ENCODE measurements around the gene DLAT.
A peak's percentile ranks its signal among the peaks of the same experiment; 100 is the strongest.
"Not testable (repeated sequence)": the region's sequence is repeated elsewhere in the genome, so short reads cannot be mapped to it uniquely, and the experiment has no call there.

Gene DLAT

DNA sequence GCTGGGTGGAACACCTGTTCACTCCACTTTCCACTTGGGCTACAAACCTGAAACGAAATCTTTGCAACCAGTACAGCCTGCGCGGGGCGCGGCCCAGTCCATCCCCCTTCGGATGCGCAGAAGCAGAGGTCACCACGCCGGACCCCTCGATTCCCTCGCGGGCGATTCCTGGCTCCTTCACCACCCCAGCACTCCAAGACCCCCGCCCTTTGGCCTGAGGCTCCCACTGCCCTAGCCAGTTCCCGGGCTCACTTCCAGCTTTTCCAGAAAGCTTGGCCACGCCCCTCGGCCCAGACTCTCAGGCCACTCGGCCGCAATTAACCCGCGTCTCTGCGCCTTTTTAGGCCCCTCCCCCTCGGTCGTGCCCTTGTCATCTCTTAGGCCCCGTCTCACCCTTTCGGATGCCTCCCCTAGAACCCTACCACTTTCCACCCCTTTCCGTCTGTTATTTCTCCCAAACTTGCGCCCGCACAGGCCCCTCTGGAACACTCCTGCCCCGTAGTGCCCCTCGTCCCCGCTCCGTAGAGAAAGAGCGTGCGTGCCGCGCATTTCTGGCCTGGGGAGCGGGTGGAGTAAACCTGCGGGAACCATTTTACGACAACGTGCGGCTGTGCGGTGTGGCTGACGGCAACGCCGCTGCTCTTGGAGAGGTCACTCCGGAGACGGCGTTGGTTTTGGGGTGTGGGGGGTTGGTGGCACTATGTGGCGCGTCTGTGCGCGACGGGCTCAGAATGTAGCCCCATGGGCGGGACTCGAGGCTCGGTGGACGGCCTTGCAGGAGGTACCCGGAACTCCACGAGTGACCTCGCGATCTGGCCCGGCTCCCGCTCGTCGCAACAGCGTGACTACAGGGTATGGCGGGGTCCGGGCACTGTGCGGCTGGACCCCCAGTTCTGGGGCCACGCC, at the start of gene DLAT:
Gene DLAT, plus strand, starts transcription at position 636 of the 906 bp plus-strand sequence. Its CDS starts 65 bp downstream, at position 701.
- peak; percentile 73 to 83 (median 79) for DNase-seq (ENCODE audit: low read depth in 2 of 3, low spot score in 1 of 3)

- DNase-seq (ENCODE audit: low read depth in 2 of 3, low spot score in 1 of 3), result no peak
Observed at GRCh38 chr11:111976119-111976766, 49.0 kb upstream of the DLAT start.

GRCh38 chr11:111976767-111977145, 48.5 kb upstream of the DLAT start:
- DNase-seq (ENCODE audit: low read depth in 2 of 3, low spot score in 1 of 3), result no peak

DNA sequence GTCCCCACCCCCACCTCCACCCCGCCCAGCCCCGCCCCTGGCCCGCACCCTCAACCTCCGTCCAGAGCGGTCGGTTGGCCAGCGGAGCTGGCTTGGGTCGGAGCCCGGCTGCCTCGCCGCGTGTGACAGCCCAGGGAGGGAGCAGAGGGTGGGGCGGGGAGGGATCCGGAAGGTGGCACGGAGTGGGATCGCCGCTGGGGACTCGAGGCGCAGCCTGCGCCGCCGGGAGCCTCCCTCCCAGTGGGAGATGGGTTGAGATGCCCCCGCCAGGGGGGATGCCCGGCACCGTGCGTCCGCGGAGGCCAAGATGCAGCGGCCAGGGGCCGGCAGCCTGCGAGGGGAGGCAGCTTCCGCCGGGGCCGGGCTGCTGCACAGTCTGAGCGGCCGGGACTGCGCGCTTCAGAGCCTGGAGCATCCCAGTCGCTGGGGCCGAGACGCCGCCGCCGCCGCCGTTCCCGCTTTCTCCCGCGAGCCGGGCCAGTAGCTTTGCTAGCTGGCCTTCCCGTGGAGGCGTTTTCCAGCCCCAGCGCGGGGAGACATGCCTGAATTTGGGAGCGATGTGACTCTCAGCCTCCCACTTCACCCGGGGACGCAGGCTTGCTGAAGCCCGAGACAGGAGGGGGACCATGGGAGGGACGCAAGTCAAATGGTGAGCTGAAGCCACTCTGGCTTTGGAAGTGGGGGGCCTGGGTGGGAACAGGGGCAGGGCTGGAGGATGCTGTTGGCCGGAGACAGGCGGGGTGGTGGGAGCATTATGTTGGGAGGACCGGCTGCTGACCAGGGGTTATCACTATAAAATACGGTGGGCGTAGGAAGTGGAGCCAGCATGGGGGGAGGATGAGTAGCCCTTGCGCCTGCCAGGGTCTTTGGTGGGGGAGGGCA, 47.8 kb upstream of the DLAT start:
- DNase-seq (ENCODE audit: low read depth in 2 of 3, low spot score in 1 of 3), result no peak

DNA sequence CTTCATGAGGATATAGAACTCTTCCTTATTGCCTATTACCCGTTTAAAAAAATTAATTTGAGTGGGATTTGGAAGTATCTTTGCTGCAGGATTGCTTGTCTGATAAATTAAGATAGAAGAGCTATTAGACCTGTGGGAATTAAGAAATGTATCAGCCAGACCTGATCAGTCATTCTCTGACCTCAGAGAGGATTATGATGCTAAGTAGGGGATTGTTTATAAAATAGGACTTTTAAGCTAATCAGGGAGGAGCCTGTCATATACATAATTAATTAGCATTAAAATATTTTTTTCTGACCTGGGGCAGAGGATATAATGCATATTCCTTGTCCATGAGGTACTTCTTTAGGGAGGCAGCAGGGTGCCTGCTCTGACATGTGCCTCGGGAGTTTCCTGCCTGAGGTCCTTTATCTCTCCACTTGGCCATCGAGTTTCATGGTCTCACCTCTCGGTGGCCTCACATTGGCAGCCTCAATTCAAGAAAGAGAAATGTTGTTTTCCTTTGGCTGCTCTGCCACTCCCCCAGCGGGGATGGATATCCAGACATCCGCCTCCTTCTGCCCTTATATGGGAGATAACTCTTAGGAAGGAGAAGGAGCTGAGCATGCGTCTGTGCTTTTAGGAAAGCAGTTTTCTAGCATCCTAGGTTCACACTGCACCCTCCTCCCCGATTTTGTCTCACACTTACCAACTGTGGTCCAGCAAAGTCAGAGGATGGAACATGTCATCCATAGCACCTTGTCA, 47.0 kb upstream of the DLAT start:
- no peak for DNase-seq (ENCODE audit: low read depth in 2 of 3, low spot score in 1 of 3)

DNA sequence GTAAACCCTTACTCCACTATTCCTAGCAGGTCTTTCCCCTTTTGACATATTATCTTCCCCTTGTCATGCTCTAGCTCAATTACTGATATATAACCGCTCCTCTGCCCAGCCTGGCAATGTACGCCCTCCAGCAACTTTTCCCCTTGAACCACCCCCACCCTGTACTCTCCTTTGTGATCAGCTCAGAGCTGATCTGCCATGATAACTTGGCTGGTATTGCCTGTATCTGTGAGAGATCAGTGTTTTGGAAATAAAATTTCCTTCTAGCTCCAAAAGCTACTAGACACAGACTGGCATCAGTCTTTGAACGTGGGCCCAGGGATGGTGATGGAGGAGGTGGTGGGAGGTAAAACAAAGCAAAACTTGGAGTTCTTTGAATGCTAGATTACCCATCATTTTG, 45.1 kb upstream of the DLAT start:
- DNase-seq (ENCODE audit: low read depth in 2 of 3, low spot score in 1 of 3), result no peak

- DNase-seq (ENCODE audit: low read depth in 2 of 3, low spot score in 1 of 3), result no peak
Observed at GRCh38 chr11:111981270-111981669, 43.9 kb upstream of the DLAT start.

- peak in 2 of 3 donors; percentile 39 to 52 for DNase-seq (ENCODE audit: low read depth in 2 of 3, low spot score in 1 of 3)
Observed at GRCh38 chr11:111982019-111982464, 43.2 kb upstream of the DLAT start.

- no peak for DNase-seq (ENCODE audit: low read depth in 2 of 3, low spot score in 1 of 3)
Observed at GRCh38 chr11:111982541-111983186, 42.5 kb upstream of the DLAT start.

GRCh38 chr11:111983187-111983986, 41.8 kb upstream of the DLAT start:
- no peak for DNase-seq (ENCODE audit: low read depth in 2 of 3, low spot score in 1 of 3)

DNA sequence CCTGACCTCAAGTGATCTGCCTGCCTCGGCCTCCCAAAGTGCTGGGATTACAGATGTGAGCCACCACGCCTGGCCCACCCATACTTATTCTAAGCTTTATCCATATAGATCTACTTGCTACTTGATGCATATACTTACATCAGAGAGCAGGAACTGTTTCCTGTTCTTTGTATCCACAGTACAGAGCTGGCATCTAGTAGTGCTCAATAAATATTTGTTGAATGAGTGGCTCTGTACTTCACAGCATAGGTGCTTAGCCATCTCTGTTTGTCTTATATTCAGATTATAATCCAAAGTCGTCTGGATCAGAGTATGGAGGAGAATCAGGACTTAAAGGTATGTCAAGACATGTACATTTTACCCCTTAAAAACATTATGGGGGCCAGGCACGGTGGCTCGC, 38.6 kb upstream of the DLAT start:
- no peak for DNase-seq (ENCODE audit: low read depth in 2 of 3, low spot score in 1 of 3)

GRCh38 chr11:111990381-111990780, 34.8 kb upstream of the DLAT start:
- DNase-seq (ENCODE audit: low read depth in 2 of 3, low spot score in 1 of 3), result no peak

DNA sequence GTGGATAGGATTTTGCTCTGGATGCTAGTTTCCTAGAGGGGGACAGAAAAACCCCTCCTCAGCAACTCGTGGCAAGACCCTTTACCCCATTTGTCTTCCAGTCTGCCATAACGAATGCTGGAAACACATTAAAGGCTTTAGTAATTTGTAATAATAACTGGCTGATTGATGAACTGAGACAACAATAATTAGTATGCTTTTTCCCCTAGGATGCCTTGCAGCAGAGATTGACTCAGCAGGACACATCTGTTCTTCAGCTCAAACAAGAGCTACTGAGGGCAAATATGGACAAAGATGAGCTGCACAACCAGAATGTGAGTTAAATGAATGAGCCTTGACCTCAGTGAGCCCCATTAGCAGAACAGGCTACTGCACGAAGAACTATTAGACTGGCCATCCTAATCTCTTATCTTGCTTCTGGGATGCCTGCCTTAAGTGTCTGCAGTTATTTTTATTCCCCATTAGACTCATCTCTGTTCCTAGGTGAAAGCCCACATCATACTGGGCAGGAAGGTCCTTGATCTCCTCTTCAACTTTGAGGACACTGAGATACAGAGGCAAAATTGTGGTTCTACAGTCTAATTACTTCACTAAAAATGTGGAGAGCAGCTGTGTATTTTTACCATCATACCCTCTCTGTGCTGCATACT, 32.9 kb upstream of the DLAT start:
- DNase-seq (ENCODE audit: low read depth in 2 of 3, low spot score in 1 of 3), result no peak

GRCh38 chr11:111996129-111996528, 29.1 kb upstream of the DLAT start:
- DNase-seq (ENCODE audit: low read depth in 2 of 3, low spot score in 1 of 3), result no peak

DNA sequence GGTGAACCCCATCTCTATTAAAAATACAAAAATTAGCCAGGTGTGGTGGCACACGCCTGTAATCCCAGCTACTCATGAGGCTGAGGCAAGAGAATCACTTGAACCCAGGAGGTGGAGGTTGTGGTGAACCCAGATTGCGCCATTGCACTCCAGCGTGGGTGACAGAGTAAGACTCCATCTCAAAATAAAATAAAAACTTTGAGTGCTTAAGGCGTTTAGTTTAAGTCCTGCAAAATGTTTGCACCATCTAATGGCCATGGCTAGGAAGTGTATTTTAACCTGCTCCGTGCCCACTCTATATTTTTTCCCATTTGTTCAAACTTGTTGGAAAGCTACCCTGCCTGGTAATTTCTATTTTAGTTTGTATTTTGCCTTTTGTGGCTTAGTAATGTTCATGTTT, 28.5 kb upstream of the DLAT start:
- DNase-seq (ENCODE audit: low read depth in 2 of 3, low spot score in 1 of 3), result not testable (repeated sequence)

- no peak for DNase-seq (ENCODE audit: low read depth in 2 of 3, low spot score in 1 of 3)
Observed at GRCh38 chr11:111999111-111999510, 26.1 kb upstream of the DLAT start.

DNA sequence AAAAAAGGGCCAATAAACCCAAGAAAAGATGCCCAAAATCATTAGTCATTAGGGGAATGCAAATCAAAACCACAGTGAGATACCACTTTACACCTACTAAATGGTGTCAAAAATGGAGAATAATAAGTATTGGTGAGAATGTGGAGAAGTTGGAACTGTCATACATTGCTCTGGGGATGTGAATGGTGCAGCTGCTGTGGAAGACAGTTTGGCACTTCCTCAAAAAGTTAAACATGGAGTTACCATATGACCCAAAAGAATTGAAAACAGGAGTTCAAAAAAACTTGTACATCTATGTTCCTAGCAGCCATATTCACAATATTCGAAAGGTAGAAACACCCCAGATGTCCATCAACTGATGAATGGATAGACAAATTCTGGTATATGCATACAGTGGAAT, 24.5 kb upstream of the DLAT start:
- DNase-seq (ENCODE audit: low read depth in 2 of 3, low spot score in 1 of 3), result no peak

DNA sequence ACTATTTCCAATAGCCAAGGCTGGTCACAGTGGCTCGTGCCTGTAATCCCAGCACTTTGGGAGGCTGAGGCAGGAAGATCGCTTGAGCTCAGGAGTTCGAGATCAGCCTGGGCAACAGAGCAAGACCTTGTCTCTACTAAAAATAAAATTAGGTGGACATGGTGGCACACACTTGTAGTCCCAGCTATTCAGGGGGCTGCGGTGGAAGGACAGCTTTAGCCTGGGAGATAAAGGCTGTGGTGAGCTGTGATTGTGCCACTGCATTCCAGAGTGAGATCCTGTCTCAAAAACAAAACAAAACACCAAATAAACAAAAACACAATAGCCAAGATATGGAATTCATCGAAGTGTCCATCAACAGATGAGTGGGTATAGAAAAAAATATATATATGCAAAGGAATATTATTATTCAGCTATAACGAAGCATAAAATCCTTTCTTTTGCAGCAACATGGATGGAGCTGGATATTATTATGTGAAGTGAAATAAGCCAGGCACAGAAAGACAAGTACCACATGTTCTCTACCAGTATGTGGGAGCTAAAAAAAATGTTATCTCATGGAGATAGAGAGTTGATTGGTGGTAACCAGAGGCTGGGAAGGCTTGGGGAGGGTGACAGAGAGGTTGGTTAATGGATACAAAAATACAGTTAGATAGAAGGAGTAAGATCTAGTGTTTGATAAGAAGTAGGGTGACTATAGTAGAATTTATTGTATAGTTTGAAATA, 22.6 kb upstream of the DLAT start:
- no peak for DNase-seq (ENCODE audit: low read depth in 2 of 3, low spot score in 1 of 3)

Measured in stimulated activated CD4-positive, alpha-beta T cell treated with anti-CD3 and anti-CD28 coated beads, Interleukin-12 subunit alpha, Interleukin-12 subunit beta, amount 100 ng/mL, for 48 hours (primary cell).